GM18858 (cell line): ENCODE results near the gene MUC6.
"Not testable (repeated sequence)": the region's sequence is repeated elsewhere in the genome, so short reads cannot be mapped to it uniquely, and the experiment has no call there.

Source experiments
- ATAC-seq: cut with Tn5 transposase; IDR thresholded peaks from one replicate; pipeline ENCODE4 v1.9.1; 2021; ENCODE audit not compliant: unreplicated experiment

Gene MUC6

GRCh38 chr11:1025410-1026162 lies 10.9 kb downstream of the MUC6 start:
- no peak for ATAC-seq

GRCh38 chr11:1024597-1025409 lies 11.7 kb downstream of the MUC6 start:
- no peak for ATAC-seq

GRCh38 chr11:1023811-1024596 lies 12.5 kb downstream of the MUC6 start:
- ATAC-seq, result no peak

- no peak for ATAC-seq
Observed at GRCh38 chr11:1022908-1023810, 13.4 kb downstream of the MUC6 start.

GRCh38 chr11:1022411-1022810 lies 14.1 kb downstream of the MUC6 start:
- no peak for ATAC-seq

- ATAC-seq, result no peak
Observed at GRCh38 chr11:1020211-1020905, 16.2 kb downstream of the MUC6 start.

- no peak for ATAC-seq
Observed at GRCh38 chr11:1019321-1019910, 17.1 kb downstream of the MUC6 start.

GRCh38 chr11:1018091-1018490 lies 18.4 kb downstream of the MUC6 start:
- no peak for ATAC-seq

- no peak for ATAC-seq
Observed at GRCh38 chr11:1017269-1018005, 19.1 kb downstream of the MUC6 start.

GRCh38 chr11:1016610-1017126 lies 19.9 kb downstream of the MUC6 start:
- not testable (repeated sequence) for ATAC-seq

- no peak for ATAC-seq
Observed at GRCh38 chr11:1015826-1016545, 20.5 kb downstream of the MUC6 start.

- ATAC-seq, result no peak
Observed at GRCh38 chr11:1015064-1015463, 21.5 kb downstream of the MUC6 start.

GRCh38 chr11:1014276-1014675 lies 22.2 kb downstream of the MUC6 start:
- ATAC-seq, result no peak

GRCh38 chr11:1013631-1013935 lies 22.9 kb downstream of the MUC6 start:
- no peak for ATAC-seq

GRCh38 chr11:1012740-1013630 lies 23.5 kb downstream of the MUC6 start:
- ATAC-seq, result no peak

GRCh38 chr11:1012291-1012690 lies 24.2 kb downstream of the MUC6 start:
- no peak for ATAC-seq

GRCh38 chr11:1011320-1011698 lies 25.2 kb downstream of the MUC6 start:
- no peak for ATAC-seq
